22Rv1 (cell line): ENCODE measurements around the gene LRIG1.

Experiments used
- ZFX ChIP-seq: fragments of 450-650 bp; IDR thresholded peaks from 2 replicates; pipeline ENCODE4 v1.6.1; 2017; ENCODE audit warnings: antibody characterized with exemption, borderline replicate concordance
- TF ChIP-seq, protein P1 (sequence below): fragments of 450-650 bp; IDR thresholded peaks from 2 replicates; pipeline ENCODE4 v1.5.1; 2017; ENCODE audit warnings: mild to moderate bottlenecking

DNA sequence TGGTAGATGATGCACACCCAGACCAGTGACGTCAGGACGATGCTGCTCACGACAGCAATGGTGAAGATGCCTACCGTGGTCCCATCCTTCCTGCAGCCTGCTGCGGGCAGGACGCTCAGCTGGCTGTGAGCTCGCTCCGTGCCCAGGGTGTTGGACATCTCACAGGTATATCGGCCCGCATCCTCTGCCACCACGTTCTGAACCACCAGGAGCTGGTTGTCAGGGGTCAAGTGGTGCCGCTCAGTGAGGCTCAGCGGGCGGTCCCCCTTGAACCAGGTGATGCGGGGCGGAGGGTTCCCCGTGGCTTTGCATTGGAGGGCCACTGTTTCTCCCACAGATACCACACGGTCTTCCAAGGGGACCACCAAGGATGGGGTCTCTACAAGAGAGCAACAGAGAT lies 117.8 kb downstream of the LRIG1 start:
- TF ChIP-seq, protein P1, sequence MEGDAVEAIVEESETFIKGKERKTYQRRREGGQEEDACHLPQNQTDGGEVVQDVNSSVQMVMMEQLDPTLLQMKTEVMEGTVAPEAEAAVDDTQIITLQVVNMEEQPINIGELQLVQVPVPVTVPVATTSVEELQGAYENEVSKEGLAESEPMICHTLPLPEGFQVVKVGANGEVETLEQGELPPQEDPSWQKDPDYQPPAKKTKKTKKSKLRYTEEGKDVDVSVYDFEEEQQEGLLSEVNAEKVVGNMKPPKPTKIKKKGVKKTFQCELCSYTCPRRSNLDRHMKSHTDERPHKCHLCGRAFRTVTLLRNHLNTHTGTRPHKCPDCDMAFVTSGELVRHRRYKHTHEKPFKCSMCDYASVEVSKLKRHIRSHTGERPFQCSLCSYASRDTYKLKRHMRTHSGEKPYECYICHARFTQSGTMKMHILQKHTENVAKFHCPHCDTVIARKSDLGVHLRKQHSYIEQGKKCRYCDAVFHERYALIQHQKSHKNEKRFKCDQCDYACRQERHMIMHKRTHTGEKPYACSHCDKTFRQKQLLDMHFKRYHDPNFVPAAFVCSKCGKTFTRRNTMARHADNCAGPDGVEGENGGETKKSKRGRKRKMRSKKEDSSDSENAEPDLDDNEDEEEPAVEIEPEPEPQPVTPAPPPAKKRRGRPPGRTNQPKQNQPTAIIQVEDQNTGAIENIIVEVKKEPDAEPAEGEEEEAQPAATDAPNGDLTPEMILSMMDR = no peak
- TF ChIP-seq ZFX = no peak
